GM21529 (cell line): ENCODE measurements around the gene DBF4B.

ENCODE experiments used
- ATAC-seq: cut with Tn5 transposase; IDR thresholded peaks from one replicate; pipeline ENCODE4 v1.9.1; 2021; ENCODE audit not compliant: unreplicated experiment

The DBF4B gene

GRCh38 chr17:44759086-44759915 is 50.8 kb downstream of the DBF4B start:
- ATAC-seq: no peak

DNA sequence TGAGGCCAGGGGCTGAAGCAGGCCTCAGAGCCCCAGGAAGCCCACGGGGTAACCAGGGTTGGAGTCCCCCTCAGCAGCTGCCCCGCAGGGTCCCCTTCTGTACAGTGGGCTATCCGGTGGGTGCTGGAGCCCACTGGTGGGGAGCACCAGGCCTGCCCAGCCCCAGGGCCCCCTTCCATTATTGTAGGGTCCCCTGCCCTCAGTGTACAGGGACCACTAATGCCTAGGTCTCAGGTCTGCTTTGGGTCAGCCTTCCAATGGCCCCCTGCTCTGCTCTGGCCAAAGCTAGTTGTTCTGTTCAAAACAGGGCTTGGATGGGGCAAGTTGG is 51.4 kb downstream of the DBF4B start:
- no peak for ATAC-seq

DNA sequence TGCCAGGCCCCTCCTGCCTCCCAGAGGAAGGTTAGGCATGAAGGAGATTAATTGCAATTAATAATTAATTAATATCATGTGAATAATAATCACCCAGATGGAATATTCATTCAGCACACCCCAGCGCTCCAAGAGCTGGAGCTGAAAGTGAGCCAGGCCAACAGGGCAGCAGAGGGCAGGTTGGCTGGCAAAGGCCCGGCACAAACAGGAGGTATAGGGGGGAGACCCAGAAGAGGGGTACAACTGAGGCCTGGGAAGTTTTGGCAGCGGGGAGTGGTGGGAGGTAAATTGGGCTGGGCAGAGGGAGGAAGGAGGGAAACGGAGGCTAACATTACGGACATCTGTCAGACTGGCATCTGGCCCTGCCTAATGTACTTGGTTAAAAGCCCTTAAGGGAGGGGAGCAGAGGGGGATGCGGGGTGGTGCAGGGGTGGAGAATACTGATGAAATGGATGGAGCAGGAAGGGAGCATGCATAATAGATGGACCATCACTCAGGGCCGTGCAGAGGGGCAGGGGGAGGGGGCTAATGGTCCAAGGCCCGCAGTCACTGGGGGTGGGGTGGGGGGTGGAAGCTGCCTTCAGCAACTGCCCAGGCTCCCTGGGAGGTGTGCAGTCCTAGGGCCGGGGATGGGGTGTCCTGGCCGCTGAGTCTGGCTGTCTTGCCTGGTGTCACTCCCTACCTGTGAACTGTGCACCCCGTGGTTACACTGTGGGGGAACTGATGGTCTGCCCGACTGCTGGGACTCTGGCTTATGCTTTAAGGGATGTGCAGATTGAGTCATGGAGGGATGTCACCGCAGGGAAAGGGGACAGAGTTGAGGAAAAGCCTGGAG is 52.2 kb downstream of the DBF4B start:
- no peak for ATAC-seq

DNA sequence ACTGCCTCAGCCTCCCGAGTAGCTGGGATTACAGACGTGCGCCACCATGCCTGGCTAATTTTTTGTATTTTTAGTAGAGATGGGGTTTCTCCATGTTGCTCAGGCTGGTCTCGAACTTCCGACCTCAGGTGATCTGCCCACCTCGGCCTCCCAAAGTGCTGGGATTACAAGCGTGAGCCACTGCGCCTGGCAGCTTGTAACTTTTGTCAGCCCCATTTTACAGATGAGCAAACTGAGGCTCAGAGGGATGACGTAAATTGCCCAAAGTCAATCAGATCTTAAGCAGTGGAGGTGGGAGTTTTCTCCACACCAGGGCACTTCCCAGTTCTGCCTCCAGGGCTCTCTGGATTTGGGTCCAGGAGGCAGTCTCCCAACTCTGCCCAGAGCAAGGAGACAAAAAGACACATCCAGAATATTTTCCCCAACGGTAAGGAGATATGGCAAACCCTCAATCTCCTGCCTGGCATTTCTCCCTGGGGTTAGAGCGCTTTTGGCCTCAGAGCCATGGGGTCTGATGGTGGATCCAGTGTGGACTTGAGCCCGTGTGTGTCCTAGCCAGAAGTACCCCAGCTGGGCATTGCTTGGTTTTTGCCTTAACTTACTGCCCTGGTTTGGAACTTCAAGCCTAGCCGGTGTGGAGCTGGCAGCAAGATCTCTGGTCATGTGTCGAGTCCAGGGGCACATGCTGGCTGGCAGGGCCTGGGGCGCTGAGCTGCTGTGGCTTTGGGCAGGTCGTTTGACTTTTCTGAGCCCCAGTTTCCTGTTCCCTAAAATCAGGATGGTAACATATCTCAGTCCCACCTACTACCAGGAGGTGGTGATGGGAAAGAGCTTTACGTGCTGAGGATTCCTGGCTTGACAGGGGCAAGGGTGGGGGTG is 53.7 kb downstream of the DBF4B start:
- ATAC-seq: no peak

GRCh38 chr17:44763170-44763569 is 54.7 kb downstream of the DBF4B start:
- ATAC-seq: no peak

DNA sequence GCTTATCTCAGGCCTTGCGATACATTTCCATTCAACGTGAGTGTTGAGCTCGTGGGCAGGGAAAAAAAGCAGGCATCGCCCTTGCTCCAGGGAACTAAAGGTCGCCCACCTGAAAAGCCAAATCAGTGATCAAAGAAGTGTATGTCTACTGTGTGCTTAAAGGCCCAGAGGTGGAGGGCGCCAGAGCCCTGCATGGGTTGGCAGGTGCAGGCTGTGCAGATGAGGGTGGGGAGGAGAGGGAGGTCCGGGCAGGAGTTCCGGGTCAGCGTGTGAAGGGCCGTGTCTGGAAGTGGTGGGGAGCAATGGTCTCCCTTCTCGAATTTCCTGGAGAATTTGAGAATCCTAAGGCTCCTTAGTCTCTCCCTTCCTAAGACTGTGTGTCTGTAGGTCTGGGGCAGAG is 57.5 kb downstream of the DBF4B start:
- no peak for ATAC-seq

DNA sequence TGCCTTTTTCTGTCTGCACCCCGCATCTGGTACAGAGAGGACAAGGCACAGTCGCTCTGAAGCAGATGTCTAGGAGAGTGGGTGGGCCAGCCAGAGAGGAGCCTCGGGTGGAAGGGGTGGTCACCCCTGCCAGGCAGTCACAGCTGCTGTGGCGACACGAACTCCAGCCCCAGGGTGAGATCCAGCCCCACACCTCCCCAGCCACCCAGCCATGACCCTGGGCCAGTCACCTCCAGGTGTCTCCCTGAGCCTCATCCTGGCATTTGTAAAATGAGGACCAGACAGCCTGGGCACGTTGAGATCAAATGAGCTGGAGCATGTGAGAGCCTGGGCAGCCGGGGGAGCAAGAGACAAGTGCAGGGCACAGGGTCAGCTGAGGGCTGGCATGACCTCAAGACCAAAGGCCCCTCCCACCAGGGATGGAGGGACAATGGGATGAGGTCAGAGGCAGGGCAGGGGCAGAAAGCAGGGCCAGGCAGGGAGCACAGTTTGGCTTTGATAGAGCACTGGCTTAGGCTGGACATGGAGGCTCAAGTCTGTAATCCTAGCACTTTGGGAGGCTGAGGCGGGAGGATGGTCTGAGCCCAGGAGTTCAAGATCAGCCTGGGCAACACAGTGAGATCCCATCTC is 58.1 kb downstream of the DBF4B start:
- ATAC-seq: no peak

GRCh38 chr17:44767493-44767892 is 59.0 kb downstream of the DBF4B start:
- no peak for ATAC-seq

DNA sequence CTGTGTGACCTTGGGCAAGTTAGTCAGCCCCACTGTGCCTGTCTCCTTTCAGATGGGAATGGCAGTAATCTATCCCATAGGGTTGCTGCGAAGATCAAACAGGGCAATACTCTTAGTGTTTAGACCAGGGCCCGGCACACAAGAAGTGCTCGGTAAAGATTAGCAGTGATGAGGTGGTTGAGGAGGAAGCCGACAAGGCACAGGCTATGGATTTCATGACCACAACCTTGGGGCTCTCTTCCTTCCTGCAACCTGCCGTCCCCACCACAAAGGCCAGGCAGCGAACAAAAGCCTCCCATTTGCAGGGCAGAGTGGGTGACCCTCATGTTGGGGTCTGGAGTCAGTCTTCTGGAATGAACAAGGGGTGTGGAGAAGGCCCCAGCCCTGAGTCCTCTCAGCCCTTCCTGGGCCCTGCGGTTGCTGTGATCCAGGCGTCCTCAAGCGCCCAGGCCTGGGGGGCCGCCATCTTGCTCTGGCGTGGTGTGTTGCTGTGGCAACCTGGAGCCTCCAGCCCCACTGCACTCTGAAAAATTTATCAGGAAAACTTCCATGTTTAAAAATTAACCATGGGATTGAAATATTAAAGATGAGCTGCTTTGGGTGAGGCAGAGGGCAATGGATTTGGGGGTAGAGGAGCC is 60.2 kb downstream of the DBF4B start:
- ATAC-seq: no peak

DNA sequence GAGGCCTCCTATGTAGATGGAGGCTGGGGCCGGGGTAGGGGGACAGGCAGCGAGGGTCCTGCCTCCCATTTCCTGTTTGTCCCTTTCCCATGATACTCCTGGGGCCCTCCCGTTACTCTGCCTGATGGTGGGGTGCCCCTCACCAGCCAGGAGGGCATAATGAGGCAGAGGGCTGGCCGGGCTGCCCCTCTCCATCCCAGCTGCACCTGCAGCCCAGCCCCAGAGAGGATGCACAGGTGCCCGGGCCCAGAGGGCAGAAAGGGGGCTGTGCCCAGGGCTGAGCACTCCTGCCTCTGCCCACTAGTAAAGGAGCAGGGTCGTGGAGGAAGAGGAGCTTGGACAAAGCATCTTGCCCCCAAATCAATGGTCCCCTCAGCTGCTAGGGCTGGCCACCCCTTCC is 60.8 kb downstream of the DBF4B start:
- ATAC-seq: no peak

- no peak for ATAC-seq
Measured at GRCh38 chr17:44769647-44770084, 61.2 kb downstream of the DBF4B start.

- no peak for ATAC-seq
Measured at GRCh38 chr17:44770166-44770925, 61.9 kb downstream of the DBF4B start.

DNA sequence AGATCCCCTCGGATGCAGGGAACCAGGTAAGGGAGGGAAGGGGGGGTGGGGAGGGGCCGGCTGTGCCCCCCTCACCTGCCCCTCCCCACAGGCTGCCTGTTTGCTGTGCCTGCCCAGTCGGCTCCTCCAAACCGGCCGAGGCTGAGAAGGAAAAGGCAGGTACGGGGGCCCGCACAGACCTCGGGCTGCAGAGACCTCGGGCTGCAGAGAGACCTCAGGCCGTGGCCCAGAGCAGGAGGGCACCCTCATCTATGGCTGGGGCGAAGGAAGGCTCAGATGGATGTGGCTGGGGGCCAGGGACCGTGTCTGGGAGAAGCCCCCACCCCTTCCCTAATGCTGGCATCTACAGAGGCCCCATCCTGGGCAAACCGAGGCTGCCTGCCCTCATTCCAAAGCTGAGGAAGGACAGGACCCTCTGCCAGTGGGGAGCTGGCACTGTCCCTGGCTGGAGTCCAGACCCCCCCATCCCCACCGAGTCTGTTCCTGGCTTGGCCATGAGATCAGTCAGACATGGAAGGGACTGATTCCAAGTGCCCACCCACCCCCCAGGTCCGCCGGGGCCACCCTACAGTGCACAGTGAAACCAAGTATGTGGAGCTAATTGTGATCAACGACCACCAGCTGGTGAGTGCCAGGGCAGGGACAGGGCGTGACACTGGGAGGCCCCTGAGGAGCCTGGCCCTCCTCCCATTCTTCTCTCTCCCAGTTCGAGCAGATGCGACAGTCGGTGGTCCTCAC is 64.0 kb downstream of the DBF4B start:
- no peak for ATAC-seq

DNA sequence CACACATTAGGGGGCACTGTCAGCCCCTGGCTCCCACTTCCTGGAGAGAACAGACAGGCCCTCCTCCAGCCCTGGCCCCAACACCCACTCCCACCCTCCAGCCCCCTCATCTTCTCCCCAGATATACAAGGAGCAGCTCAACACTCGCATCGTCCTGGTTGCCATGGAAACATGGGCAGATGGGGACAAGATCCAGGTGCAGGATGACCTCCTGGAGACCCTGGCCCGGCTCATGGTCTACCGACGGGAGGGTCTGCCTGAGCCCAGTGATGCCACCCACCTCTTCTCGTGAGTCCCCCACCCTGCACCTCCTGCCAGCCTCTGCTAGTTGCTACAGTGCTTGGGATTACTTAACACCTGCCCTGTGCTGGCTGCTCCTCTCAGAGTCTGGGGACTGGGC is 64.7 kb downstream of the DBF4B start:
- ATAC-seq: no peak

DNA sequence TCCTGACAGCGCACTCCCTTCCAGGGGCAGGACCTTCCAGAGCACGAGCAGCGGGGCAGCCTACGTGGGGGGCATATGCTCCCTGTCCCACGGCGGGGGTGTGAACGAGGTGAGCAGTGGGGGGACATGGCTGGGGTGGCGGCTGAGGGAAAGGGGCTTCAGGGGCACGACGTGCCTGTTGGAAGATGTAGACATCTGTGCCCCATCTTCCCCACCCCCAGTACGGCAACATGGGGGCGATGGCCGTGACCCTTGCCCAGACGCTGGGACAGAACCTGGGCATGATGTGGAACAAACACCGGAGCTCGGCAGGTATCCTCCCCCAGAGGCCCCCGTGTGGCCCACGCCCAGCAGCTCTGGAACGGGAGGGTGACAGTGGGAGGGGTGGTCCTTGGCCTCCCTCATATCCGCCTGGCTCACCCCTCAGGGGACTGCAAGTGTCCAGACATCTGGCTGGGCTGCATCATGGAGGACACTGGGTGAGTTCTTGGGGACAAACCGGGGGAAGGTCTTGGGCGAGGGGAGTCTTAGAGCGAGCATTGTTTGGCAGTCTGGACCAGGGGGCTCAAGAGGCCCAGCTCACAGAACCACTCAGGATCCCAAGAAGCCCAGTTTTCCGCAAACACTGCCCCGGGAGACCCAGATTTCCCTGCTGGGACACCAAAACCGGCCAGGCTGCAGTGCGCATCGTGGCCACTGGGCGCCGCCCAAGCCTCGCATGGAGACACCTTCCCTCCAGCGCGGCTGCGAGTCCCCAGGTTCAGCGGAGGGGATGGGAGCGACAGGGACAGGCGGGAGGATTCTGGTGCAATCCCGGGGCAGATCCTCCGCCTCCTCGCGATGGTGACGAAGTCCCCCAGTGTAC is 66.0 kb downstream of the DBF4B start:
- ATAC-seq: peak; percentile 42

GRCh38 chr17:44775136-44775837 is 66.8 kb downstream of the DBF4B start:
- peak; percentile 91 for ATAC-seq

DNA sequence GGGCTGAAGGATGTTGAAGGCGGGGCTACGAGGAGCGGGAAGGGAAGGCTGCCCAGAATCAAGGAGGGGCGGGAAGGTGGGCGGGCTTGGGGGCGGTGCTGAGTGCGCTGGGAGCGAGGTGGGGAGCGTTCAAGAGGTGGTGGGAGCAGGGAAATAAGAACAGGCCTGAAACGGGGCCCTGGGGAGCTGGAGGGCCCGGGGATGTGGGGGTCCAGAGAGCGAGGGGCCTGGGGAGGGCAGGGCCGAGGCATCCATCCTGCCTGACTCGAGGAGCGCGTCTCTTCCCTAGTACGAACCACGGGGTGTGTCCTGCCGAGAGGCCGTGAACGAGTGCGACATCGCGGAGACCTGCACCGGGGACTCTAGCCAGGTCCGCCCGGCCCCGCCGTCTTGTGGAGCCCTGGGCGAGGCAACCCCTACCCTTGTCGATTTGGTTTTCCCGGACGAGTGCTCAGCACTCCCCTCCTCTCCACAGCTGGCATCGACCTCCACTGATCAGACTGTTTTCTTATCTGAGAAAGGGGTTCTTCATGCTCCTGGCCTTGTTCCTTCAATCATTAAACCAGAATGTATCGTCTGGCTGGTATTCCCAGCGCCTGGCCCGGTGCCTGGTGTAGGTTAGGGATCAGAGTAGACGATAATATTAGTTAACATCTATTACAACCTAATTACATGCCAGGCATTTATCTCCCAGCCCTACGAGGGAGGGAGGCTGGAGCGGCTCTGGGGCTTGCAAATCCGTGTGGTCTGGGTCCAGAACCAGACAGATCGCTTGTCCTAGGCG is 67.6 kb downstream of the DBF4B start:
- ATAC-seq: peak; percentile 3
